LoVo (cell line): ENCODE data around the gene TOE1.

Experiments
- DNase-seq: peaks from one replicate; pipeline ENCODE4 v3.0.0-alpha.2; 2016; ENCODE audit warnings: low spot score

TOE1 gene

DNA sequence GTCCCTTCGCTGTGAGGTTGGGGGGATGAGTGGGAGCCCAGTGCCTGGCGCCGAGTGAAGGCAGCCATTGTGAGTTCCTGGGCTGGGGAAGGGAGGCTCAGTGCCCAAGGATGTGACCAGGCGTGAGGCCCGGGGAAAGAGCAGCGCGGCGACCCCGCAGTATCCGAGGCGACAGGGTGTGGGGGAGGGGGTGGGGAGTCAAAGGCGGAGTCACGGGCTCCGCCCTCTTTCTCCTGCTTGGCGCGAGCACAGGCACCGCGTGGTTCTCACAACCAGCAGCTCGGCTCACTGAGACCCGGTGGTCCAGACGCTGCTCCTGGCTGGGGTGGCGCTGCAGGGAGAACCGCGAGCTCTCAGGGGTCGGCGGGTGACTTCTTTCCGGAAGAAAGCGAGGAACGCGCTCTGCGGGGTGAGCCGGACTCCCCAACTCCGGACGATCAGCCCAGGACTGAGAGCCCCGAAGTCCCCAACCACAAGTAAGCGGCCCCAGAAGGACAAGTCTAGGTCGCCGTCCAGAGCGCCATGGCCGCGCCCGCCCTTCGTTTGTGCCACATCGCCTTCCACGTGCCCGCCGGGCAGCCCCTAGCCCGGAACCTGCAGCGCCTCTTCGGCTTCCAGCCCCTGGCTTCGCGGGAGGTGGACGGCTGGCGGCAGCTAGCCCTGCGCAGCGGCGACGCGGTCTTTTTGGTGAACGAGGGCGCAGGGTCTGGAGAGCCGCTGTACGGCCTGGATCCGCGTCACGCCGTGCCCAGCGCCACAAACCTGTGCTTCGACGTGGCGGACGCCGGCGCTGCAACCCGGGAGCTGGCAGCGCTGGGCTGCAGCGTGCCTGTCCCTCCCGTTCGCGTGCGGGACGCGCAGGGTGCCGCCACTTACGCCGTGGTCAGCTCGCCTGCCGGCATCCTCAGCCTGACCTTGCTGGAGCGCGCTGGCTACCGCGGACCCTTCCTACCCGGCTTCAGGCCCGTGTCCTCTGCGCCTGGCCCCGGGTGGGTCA is 13.0 kb upstream of the TOE1 start, which contains the start of gene HPDL:
Gene HPDL, plus strand, starts transcription at position 269 of the 997 bp plus-strand sequence. Its CDS starts 254 bp downstream, at position 523.
- peak; percentile 45 for DNase-seq

DNA sequence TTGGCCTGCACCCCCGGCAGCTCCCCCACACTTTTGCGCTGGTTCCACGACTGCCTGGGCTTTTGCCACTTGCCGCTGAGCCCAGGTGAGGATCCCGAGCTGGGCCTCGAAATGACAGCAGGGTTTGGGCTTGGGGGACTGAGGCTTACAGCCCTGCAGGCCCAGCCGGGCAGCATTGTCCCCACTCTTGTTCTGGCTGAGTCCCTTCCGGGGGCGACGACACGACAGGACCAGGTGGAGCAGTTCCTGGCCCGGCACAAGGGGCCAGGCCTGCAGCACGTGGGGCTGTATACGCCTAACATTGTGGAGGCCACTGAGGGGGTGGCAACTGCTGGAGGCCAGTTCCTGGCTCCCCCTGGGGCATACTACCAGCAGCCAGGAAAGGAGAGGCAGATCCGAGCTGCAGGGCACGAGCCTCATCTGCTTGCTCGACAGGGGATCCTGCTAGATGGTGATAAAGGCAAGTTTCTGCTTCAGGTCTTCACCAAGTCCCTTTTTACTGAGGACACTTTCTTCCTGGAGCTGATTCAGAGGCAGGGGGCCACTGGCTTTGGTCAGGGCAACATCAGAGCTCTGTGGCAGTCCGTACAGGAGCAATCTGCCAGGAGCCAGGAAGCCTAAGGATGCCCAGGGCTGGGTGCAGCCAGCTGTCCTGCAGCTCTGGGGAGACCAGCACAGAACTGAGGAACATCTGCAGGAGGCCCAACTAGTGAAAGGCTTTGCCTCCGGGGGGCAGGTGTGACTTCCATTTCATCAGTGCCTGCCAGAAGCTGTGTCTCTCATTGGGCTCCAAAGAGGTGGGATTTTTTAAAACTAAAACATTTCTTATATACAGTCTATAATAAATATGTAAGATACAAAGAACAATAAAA is 12.1 kb upstream of the TOE1 start:
- no peak for DNase-seq

DNA sequence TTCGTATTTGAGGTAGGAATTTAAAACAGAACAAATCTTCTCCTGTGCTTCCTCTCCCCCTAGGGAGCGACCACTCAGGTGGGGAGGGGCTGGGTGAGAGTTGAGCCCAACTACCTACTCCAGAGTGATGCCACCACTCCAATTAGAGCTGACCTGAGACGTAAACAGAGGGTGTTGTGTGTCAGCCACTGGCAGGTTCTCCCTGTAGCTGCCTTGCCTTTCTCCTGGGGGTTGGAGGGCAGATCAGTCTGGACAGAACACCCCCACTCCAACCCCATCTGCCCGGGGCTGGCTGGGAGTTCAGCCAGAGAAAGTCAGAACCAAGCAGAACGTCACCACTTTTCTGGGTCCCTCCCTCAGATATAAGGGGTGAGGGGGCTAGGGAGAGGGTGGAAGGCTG is 11.3 kb upstream of the TOE1 start:
- no peak for DNase-seq

DNA sequence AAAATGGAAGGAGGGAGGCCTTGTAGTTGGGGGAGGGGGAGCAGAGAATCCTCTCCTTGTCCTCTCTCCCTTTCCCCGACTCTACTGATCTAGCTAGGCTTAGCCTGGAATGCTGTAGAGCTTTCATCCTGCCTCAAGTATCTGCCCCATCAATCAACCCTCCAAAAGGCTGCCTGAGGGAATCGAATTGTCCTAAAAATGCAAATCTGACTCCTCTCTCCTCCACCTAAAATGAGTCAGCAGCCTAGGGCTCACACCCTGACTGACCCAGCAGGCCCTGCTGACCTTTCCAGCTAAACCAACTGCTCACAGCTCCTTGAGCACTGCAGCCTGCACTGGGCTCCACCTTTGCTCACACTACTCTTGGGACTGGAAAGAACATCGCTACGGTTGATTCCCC is 10.5 kb upstream of the TOE1 start:
- DNase-seq, result no peak

DNA sequence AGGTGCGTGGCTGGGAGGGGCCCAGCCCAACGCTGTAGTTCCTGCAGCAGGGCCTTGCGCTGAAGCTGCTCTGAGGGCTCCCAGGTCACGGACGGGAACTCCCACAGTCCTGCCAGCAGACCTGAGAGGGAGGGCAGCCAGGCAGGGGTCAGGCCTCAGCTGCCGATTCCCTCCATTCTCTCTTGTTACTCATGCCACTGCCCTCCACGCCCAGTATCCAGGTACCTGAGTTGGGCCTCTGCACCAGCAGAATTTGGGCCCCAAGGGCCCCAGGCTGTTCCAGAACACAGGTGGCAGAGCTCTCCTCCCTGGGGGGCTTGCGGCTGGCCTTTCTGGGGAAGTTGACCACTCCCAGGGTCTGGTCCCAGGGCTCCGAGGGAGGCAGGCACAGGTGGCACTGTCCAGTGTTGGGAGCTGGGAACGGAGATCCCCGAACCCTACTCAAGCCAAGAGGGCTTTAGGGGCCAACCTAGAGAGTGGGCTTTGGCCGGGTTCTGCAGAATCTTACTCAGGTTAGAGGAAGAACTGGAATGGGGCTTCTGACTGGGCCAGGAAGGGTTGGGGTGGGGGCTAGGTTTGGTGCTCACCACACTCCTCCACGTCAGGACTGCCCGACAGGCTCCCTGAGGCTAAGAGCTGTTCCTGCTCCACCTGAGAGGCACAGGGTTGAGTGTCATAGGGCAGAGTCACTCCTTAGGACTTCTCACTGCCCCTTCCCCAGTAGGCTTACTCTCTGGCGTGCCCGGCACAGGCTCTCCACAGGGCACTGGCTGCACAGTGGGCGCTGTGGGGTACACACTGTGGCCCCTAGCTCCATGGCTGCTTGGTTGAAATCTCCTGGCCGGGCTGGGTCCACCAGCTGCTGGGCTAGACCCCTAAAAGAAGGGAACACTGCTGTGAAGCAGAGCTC is 8.3 kb upstream of the TOE1 start:
- no peak for DNase-seq

DNA sequence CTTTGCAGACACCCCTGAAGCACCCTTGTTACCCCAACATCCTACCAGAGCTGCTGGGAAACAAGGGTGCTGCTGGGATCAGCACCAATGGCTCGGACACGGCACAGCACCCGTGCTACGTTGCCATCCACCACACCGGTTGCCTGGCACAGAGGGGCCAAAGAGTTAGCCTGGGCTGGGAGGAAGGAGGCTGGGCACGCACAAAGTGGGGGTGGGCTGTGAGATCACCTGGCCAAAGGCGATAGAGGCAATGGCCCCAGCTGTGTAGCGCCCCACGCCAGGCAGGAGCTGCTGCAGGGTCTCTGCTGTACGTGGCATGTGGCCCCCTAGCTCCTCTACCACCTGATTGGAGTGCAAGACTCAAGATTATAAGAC is 7.6 kb upstream of the TOE1 start:
- DNase-seq, result no peak

DNA sequence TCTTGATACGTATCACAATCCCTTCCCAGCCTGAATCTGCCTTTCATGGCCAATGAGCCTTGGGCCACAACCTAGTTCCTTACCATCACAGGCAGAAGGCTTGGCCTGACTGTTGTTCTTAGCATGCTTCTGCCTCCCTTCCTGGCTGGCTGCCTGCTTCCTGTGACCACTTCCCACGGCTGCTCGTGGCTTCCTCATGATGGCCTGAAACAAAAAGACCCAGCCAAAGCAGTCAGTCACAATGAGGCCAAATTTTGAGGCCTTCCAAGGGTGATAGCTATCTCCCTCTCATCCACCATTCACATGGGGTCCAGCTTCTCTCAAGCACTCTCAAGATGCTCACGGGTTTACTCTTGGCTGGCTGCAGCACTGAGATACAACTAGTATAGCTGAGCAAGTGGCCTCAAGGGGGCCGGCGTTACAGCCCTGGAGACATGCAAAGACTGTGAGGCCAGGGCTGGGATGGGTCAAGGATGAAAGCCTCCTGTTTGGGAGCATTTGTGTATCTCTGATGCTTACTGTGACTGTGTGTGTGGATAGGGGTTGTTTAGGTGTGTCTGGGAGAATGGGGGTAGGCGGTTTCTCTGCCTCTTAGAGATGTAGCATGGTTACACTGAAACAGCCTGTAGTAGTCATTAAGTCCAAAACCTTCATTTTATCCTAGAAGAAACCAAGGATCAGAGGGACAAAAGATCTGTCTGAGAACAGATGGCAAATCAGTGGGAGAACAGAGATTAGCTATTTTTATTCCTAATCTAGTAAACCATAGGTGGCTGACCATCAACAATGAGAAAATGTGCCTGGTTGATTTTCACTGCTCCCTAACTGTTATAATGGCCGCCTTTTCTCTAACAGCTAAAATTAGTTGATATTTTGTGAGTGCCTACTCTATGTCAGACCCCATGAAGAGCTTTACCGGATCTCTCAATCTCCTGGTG is 5.4 kb upstream of the TOE1 start:
- no peak for DNase-seq

DNA sequence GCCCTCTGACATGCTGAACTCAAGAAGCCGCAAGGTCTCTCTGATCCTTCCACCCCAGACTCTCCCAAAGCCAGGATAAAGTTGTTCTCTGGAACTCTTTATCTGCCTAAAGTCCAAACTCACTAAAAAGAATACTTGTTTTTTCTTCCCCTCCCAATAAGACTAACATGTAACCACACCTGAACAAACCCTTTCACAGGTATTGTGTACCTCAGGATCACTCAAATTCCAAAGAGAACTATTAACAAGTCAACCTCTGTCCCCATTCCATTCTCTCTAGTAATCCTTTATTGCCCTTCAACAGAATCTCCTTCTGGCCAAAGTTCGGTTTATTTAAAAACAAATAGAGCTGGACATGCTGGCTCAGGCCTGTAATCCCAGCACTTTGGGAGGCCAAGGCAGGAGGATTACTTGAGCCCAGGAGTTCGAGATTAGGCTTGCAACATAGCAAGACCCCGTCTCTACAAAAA is 4.1 kb upstream of the TOE1 start:
- DNase-seq, result peak; percentile 91

DNA sequence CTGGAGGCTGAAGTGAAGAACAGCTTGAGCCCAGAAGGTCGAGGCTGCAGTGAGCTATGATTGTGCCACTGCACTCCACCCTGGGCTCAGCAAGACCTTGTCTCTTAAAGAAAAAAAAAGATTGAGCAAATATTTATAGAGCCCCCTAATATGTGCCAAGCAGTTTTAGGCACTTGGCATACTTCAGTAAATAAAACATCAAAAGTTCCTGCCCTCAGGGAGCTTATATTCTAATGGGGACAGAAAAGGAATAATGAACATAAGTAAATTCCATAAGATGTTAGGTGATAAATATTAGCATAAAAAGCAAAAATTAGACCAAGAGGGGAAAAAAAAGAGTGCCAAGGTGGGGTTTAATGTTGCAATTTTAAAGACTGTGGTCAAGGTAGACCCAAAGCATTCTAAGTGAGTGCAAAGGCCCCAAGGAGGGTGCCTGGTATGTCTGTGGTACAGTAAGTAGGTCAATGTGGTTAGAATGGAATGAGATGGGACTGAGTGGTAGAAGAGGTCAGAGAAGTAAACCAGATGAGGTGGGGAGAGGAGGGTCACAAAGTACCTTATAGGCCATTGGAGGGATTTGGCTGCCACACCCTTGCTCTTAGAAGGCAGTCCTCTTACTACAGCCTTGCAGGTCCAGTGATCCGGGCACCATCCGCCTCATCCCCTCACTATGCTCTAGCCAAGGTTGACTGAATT is 2.2 kb upstream of the TOE1 start:
- peak; percentile 34 for DNase-seq

DNA sequence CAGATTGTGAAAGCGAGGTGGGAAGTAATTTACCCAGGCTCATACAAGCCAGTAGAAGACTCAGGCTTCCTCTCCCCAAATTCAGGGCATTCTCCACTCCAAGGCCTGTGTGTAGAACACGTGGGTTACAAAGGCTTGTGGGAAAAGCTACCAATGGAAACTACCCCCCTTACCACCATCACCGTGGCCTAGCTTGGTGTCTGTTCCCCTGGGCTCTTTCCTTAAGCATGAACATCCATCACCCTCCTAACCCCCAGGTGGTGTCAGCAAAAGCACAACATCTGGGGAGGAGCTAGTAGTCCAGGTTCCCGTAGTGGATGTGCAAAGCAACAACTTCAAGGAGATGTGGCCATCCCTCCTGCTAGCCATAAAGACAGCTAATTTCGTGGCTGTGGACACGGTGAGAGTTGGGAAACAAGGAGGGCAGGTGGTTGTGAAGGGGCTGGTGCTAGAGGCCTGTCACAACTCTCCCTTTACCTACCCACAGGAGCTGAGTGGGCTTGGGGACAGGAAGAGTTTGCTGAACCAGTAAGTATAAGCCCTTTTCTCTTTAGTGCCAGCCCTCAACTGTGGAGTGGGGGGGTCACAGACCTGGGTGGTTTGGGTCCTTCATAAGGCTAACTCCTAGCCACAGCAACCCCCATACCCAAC is 971 bp downstream of the TOE1 start:
- DNase-seq, result no peak

DNA sequence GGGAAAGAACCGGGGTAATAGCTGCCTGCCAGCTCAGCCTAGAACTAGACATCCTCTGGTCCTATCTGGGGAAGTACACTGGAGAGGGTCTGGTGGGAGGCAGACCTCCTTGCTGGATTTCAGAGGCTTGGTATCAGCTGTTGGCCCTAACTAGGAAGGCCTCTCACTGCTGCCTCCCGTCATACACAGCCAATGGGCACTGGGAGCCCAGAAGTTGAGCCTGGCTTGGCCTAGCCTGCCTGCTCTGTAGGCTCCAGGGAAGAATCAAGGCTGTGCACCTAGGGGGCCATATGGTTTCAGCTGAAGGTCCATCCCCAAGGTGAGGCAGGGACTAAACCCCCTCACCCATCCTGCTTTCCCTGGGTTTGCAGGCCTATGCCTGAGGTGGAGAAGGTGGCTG is 4.5 kb downstream of the TOE1 start:
- DNase-seq, result no peak

DNA sequence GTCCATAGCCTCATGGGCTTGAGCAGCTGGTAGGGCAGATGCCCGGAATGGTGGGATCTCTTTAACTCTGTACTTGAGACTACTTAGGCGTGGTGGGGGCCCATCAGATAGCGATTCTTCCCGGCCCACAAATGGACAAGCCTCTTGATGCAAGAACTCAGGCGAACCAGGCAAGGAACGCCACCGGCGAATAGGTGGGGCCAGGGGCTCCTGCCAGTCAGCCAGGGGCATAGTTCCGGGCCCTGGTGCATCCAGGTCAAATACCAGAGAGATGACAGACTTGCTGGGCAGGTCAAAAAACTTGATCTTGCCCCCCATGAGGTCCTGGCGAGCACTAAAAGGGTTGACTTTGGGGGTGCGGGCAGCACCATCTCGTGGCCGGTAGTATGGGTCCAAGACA is 5.0 kb downstream of the TOE1 start:
- no peak for DNase-seq

DNA sequence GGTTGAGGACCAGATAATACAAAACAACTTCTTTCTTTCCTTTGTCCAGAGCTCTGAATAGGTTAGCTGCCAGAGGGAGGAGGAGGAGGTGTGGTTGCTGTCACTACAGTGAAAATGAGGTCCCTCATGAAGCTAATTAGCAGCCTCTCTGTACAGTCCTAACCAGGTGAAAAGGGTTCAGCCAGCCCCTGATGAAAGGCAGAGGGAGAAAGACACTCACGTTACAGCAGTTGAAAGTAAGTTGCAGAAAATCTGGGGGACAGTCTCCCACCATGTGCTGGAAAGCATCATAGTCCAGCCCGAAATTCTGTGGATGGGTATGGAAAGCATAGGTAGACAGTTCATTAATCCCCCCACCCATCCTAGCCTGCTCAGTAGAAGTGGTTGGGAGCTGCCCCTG is 6.5 kb downstream of the TOE1 start:
- DNase-seq, result no peak

DNA sequence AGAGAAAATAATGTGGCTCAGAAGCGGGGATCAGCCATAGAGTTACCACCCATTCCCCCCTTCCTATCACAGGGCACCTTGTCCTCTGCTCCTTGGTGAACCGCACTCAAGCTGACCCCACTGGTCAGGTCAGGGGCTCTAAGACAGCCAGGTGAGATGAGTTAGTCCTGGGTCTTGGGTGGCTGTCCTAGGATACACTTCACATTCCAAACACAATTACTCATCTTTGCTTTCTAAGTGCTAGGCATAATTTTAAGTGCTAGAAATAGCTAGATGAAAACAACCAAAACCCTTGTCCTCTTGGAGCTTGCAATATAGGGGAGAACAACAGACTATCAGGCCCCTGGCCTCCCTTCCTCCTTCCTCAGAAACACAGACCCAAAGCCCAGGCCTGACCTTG is 8.1 kb downstream of the TOE1 start:
- no peak for DNase-seq

DNA sequence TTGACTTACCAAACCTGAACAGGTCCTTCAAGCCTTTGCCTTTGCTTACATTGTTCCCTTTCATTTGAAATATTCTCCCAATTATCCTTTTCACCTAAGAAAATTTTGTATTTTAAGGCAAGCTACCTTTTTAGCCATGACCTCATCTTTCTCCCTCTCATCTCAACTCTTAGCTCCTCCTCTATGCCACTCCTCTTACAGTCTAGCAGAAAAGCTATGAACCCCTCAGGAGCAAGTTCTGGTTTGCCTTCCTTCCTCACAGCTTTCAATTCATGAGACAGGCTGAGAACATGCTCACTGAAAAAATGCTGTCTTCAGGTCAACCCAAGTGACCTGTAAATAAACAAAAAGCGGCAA is 8.6 kb downstream of the TOE1 start:
- no peak for DNase-seq

DNA sequence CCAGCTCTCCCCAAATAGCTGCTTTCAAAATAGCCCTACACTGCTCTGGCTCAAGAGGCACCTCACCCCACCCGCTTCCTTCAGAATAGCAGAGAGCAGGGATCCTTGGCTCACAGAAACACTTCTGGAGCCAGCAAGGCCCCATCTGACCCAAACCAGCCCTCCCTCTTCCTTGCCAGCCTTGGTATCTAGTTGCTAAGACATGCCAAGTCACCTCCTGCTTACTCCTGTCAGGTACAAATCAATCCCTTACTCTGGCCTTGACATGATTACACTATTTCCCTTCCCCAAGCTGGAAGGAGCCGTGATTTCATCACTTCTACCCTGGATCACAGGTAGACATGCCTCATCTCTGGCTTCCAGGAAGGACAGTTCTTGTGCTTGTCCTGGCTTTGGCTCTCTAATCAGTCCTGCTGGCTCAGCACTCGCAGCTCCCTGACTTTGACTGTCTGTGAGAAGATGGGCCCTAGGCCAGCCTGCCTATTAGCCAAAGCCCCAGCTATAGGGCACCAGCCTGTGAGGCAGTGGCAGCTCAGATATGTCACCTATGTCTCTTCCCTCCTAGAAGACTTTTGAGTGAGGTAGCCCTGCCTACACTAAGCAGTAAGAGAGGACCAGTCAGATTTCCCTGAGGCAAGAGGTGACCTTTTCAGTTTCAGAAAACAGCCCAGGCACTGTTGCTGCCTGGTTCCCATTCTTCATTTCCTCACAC is 9.2 kb downstream of the TOE1 start:
- DNase-seq, result no peak

DNA sequence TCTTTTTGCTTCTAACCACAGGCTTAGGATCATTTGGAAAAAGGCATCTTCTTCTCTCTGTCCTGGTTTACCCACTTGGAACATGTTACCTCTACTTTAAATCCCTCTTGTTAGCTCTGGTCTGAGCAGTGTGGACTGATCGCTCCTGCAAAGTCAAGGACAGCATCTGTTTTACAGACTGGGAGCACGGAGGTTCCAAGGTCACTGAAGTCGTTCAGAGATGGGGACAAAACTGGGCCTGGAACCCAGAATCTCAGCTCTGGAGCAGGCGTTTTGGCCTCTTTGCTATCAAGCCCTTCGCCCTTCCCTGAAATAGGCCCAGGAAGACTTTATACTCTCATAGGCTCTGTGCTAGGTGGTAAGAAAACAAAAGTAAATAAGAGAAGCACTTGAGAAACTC is 11.5 kb downstream of the TOE1 start:
- no peak for DNase-seq

DNA sequence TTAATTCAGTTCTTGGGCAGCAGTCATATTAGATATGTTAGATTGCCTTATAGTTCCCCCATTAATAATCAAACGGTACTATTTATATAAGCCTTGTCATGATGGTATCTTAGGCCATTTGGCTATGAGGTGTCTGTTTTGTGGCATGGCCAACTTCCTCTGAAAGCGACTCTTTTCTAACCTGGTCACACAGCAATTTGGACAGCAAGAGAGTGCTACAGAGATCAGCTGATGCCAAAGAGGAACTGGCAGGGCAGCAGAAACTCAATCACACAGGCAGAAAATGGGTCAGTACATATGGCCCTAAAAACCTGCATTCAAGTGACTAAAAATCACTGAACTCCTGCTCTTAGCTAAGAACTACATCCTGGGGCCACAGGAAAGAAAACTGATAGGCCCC is 13.7 kb downstream of the TOE1 start:
- DNase-seq, result no peak

DNA sequence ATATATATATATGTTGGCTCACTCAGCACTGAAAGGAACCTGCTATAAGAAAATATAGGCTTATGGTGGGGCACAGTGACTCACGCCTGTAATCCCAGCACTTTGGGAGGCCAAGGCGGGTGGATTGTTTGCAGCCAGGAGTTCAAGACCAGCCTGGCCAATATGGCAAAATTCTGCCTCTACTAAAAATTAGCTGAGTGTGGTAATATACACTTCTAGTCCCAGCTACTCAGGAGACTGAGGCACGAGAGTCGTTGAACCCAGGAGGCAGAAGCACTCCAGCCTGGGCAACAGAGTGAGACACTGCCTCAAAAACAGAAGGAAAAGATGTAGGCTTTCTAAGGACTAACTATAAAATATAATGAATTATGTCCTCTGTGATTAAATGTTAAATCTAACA is 14.9 kb downstream of the TOE1 start:
- DNase-seq, result no peak
